VCaP (cell line): ENCODE data around the gene MAML1.

Experiments
- H3K27ac ChIP-seq: fragments of 450-650 bp; 2 replicates; pipeline ENCODE4 v1.5.1; 2017
- CTCF ChIP-seq: fragments of 450-650 bp; conservative IDR thresholded peaks from 2 replicates; pipeline ENCODE4 v1.5.1; 2017; ENCODE audit warnings: mild to moderate bottlenecking, moderate library complexity

Gene MAML1

GRCh38 chr5:179814090-179814489, 81.5 kb downstream of the MAML1 start:
- TF ChIP-seq CTCF, result no peak
- H3K27ac ChIP-seq, result no peak overlapping the region

DNA sequence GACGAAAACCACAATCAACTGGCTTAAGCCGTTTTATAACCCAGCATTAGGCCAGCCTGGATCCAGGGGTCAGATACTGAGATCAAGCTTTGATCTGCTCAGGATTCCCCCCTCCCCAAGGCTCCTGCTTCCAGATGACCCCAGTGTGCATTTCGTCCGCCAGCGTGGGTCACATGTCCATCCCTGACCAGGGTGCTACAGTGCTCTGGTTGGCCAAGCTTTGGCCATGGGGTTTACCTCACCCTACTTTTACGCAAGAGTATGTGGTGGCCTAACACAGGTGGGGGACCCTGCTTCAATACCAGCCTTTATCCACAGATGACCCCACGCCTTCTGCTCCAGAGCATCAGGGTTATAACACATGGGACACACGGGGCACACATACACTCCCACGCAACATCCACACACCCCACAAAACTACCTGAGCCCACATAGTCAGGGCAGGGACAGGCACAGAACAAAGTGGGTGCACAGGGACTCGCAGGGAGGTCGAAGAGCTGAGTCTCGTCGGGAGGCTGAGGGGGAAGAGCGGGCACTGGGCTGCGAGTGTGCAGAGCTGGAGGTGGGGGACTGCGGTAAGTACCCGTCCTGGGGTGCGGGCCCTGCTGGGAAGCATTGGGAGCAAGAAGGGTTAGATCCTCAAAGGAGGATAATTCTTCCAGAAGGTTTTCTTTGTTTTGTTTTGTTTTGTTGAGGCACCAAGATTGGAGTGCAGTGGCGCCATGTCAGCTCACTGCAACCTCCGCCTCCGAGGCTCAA, 83.0 kb downstream of the MAML1 start:
- no peak for TF ChIP-seq CTCF
- no peak overlapping the region for H3K27ac ChIP-seq

DNA sequence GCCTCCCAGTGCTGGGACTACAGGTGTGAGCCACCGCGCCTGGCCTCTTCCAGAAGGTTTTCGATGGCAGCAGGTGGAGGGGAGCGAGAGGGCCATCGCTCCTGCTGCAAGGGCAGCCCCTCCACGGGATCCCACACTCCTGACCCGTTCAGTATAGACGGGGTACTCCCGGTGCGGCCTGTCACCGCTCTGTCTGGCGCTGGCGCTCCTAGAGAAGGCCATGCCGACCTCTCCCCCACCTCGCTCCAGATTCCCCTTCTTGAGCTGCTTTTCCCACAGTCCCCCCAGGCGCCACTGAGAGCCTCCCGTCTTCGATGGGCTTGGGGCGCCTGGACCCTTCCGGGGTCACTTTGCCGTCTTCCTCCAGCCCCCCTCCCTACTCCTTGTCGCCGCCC, 83.8 kb downstream of the MAML1 start:
- no peak for TF ChIP-seq CTCF
- H3K27ac ChIP-seq, result no peak overlapping the region; the same call in 1 of the 2 replicates

GRCh38 chr5:179816796-179817469, 84.3 kb downstream of the MAML1 start:
- no peak overlapping the region; the same call in 1 of the 2 replicates for H3K27ac ChIP-seq
- TF ChIP-seq CTCF, result no peak

DNA sequence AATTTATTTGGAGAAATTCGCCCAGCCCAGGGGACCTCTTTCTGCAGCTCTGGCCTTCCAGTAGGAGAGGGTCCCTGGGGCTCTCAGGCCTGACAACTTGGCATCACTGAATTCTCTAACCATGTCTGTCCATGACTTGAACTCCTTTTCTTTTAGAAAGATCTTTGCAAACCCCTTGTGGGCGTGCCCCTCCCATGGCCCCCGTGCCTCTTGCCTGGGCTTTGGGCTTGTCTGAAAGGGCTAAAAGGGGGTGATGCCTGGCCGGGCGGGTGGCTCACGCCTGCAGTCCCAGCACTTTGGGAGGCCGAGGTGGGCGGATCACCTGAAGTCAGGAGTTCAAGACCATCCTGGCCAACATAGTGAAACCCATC, 84.8 kb downstream of the MAML1 start:
- no peak overlapping the region for H3K27ac ChIP-seq

DNA sequence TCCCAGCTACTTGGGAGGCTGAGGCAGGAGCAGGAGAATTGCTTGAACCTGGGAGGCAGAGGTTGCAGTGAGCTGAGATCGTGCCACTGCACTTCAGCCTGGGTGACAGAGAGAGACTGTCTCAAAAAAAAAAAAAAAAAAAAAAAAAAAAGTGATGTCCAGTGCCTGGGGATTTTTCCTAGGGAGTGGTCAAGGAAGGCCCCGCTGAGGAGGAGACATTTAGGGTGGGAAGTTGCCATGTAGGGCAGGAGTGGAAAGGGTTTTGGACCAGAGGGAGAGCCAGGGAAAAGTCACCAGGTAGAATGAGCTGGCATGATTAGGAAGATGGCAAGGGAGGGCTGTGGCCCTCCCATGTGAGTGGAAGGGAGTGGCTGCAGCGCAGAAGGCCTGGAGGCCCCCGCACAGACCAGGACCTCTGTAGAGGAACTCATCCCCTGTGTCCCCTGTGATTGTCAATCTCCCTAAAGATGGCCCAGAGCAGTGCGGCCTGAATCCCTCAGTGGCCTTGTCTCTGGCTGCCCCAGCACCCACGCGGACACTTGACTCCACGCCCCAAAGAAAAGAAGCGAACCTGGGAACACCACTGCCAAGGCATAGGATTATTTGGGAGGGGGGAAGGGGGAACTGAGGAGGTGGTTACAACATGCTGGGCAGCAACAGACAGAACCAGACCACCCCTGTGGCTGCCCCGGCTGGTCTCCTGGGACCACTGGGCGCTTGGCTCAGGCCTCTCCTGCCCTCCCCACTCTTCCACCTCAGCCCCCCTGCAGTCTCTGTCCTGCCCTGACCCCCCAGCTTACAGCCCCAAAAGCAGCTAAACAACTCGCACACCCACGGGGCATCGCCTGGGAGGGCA, 85.5 kb downstream of the MAML1 start:
- TF ChIP-seq CTCF, result no peak
- H3K27ac ChIP-seq, result no peak overlapping the region

More for the DNA sequence above, 84.8 kb downstream of the MAML1 start:
- no peak for TF ChIP-seq CTCF

- no peak for TF ChIP-seq CTCF
- H3K27ac ChIP-seq, result no peak overlapping the region
These were observed 86.2 kb downstream of the MAML1 start for GRCh38 chr5:179818746-179819295.
